Vagina (tissue), 2 donors: ENCODE results near the gene ZMIZ1. TPM values are rescaled to one million over a fixed set of nuclear protein-coding genes. Genes with fewer than 3 reads are reported as not detected.
A peak's percentile ranks its signal among the peaks of the same experiment; 100 is the strongest.

Experiments
- DNase-seq, 2 donors: peaks; one replicate each; pipeline ENCODE4 v3.0.0-alpha.2; 2017; ENCODE audit errors: extremely low spot score in 2 of 2
- H3K27ac ChIP-seq: fragments of 200-600 bp; sonication (generic); one replicate; pipeline ENCODE4 v1.5.1; 2019
- H3K27me3 ChIP-seq: fragments of 200-600 bp; sonication (generic); one replicate; pipeline ENCODE4 v1.5.1; 2019
- H3K36me3 ChIP-seq, 2 donors: fragments of 200-600 bp; sonication (generic); one replicate each; pipeline ENCODE4 v1.5.1; 2017 to 2019
- H3K4me1 ChIP-seq: fragments of 200-600 bp; sonication (generic); one replicate; pipeline ENCODE4 v1.5.1; 2019
- H3K4me3 ChIP-seq, 2 donors: fragments of 200-600 bp; sonication (generic); 1 replicate in 1 of 2; 2 replicates in 1 of 2; pipeline ENCODE4 v1.5.1; 2016 to 2019
- H3K9me3 ChIP-seq: fragments of 200-600 bp; sonication (generic); one replicate; pipeline ENCODE4 v1.5.1; 2019
- POLR2A ChIP-seq, 2 donors: fragments of 450-650 bp; IDR thresholded peaks; one replicate each; pipeline ENCODE4 v1.6.1; 2017; ENCODE audit warnings: antibody characterized with exemption in 2 of 2, mild to moderate bottlenecking in 2 of 2, moderate library complexity in 2 of 2
- POLR2AphosphoS5 ChIP-seq, 2 donors: sonication (generic); formaldehyde crosslinking; IDR thresholded peaks; one replicate each; pipeline ENCODE4 v1.9.0; 2017; ENCODE audit warnings: antibody characterized with exemption in 2 of 2, mild to moderate bottlenecking in 2 of 2, low read depth in 1 of 2; ENCODE audit not compliant: insufficient read depth in 1 of 2
- intact Hi-C: fragments of 100-400 bp; cut with DNase I; formaldehyde crosslinking; loops from one replicate; pipeline ENCODE4 v1.15.1; 2023
- total RNA-seq: library from RNA; depleted of rRNA; stranded (reverse); fragments of >200 nt; gene quantifications from one replicate; pipeline ENCODE4 v1.2.3, GENCODE V29; 2016
- TF ChIP-seq, protein P1 (sequence below), 3 experiments: fragments of 450-650 bp in 2 of 3; fragments of 200-600 bp in 1 of 3; sonication (generic) in 1 of 3; IDR thresholded peaks; one replicate each; pipeline ENCODE4 v1.5.1; 2017 to 2019; ENCODE audit warnings: antibody characterized with exemption in 3 of 3, mild to moderate bottlenecking in 2 of 3, moderate library complexity in 2 of 3

Gene ZMIZ1
- total RNA-seq, 1 donor from 2014 or later, result 61.4 TPM

DNA sequence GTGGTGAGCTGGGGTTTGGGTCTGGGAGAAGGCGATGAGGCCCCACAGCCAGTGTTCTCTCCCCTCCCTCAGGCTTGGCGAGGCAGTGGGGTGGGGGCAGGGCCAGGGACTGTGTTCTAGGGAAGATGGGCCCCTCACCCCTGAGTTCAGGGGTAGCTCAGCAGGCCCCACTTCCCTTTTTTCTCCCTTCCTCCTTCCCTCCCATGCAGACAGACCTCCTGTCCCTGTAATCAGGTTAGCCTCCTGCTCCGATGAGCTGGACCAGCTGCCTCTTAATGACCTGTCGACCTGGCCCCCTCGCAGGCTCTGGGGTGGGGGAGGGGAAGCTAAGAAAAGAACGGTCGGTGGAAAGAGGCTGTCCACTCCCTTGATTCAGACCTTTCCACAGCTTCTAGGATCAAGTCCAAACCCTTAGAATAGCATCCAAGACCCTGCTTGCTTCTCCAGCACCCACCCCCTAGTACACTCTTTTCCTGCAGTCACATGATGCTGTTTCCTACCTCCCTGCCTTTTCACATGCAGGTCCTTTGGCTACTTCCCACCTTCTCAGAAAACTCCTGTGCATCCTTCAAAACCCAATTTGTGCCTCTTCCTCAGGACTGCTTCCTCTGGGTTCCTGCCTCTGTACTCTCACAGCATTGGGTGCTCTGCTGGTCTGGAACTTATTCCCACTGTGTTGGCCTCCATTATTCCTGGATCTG, 64.1 kb downstream of the ZMIZ1 start:
- Histone ChIP-seq H3K27me3 (no peaks in the 10 kb centered on the region), H3K9me3 (no peaks in the 10 kb centered on the region), H3K27ac (peak overlapping the region; percentile 30), H3K4me3 (no peak overlapping the region), H3K36me3 (peaks cover 0 to 8% of the 10 kb centered on the region in 2 donors), H3K4me1 (peaks cover 92% of the 10 kb centered on the region)
- no peak for DNase-seq
- no peak for TF ChIP-seq POLR2A (IDR thresholded peaks at IDR 0.05)
- TF ChIP-seq, protein P1, sequence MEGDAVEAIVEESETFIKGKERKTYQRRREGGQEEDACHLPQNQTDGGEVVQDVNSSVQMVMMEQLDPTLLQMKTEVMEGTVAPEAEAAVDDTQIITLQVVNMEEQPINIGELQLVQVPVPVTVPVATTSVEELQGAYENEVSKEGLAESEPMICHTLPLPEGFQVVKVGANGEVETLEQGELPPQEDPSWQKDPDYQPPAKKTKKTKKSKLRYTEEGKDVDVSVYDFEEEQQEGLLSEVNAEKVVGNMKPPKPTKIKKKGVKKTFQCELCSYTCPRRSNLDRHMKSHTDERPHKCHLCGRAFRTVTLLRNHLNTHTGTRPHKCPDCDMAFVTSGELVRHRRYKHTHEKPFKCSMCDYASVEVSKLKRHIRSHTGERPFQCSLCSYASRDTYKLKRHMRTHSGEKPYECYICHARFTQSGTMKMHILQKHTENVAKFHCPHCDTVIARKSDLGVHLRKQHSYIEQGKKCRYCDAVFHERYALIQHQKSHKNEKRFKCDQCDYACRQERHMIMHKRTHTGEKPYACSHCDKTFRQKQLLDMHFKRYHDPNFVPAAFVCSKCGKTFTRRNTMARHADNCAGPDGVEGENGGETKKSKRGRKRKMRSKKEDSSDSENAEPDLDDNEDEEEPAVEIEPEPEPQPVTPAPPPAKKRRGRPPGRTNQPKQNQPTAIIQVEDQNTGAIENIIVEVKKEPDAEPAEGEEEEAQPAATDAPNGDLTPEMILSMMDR (IDR thresholded peaks at IDR 0.05), result no peak
- TF ChIP-seq POLR2AphosphoS5 (IDR thresholded peaks at IDR 0.05; ENCODE audit: insufficient read depth in 1 of 2, low read depth in 1 of 2), result no peak
- intact Hi-C loops, result no loop called here

DNA sequence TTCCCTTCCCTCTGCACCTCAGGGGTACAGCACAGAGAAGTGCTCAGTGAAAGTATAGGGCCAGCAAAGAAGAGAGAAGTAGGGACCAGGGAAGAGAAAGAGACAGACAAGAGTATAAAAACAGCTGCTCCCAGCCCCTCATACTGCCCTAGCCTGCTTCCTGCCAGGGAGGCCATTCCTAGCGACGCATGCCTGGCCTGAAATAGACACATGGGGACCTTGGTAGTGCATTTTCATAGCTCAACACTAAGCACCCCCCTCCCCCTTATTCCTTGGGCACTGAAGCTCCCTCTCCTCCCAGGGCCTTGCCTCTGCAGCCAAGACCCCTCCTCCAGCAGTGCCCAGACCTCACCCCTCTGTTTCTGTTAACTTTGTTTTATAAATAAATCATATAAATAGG, 64.7 kb downstream of the ZMIZ1 start:
- Histone ChIP-seq H3K27me3 (no peaks in the 10 kb centered on the region), H3K4me1 (peaks cover 92% of the 10 kb centered on the region), H3K4me3 (no peak overlapping the region), H3K36me3 (peaks cover 0 to 8% of the 10 kb centered on the region in 2 donors), H3K9me3 (no peaks in the 10 kb centered on the region), H3K27ac (peak overlapping the region; percentile 30)
- TF ChIP-seq POLR2A (IDR thresholded peaks at IDR 0.05) (no peak), POLR2AphosphoS5 (IDR thresholded peaks at IDR 0.05; ENCODE audit: insufficient read depth in 1 of 2, low read depth in 1 of 2) (no peak)
- TF ChIP-seq, protein P1 (IDR thresholded peaks at IDR 0.05), result no peak
- no peak for DNase-seq
- intact Hi-C loops, result no loop called here

DNA sequence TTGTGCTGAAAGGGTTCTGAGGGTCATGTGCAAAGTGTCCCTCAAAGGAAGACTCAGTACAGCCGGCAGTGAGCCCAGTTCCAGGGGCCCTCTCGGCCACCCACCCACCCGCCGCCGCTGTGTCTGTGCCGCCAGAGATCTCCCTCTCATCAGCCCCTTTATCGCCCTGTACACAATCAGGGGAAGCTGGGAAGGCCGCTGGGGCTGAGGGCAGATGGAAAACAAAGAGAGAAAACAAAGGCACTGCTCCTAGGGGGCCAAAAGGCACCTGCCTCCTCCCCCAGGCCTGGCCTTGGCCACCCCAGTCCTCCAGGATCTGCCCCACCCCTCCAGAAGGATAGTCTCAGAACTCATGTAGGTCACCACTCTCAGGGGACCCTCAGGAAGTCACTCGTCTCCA, 67.0 kb downstream of the ZMIZ1 start:
- no peaks in the 10 kb centered on the region for H3K27me3 ChIP-seq
- H3K36me3 ChIP-seq, result peaks cover 0 to 16% of the 10 kb centered on the region in 2 donors
- no peaks in the 10 kb centered on the region for H3K9me3 ChIP-seq
- no peak overlapping the region for H3K4me3 ChIP-seq
- intact Hi-C loops, result no loop called here
- peaks cover 96% of the 10 kb centered on the region for H3K4me1 ChIP-seq
- no peak for DNase-seq
- TF ChIP-seq POLR2A (IDR thresholded peaks at IDR 0.05) (no peak), POLR2AphosphoS5 (IDR thresholded peaks at IDR 0.05; ENCODE audit: insufficient read depth in 1 of 2, low read depth in 1 of 2) (no peak)
- TF ChIP-seq, protein P1 (IDR thresholded peaks at IDR 0.05), result no peak
- H3K27ac ChIP-seq, result peak overlapping the region; percentile 88

DNA sequence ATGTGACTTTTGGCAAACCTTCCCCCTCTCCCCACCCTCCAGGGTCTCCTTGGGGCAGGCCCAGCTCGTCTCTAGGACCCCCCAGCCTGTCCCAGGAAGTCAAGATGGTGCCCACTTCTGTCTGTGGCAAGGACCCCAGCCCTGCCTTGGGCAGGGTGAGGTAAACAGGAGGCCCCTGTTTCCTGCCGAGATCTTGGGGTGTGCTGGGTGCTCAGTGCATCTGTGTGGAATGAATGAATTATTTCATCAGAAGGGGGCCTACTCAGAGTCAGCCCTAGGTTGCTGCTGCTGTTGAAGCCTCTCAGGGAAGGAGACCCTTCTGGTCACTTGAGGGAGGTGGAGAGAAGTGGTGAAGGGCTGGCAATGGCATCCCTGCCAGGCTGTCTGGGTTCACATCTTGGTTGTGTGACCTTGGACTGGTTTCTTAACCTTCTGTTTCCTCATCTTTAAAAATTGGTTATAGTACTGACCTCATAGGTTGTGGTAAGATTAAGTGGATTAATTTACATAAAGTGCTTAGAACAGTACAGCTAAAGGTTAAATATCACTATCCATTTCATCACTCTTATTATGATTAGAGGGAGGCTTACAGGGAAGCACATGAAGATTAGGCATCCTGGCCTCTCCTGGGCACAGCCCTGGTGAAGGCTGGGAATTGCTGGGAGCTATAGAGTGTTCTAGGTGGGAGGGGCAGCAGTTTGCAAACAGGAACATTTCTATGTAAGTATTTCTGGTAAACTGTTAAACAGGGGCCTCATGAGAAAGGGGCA, 67.7 kb downstream of the ZMIZ1 start:
- no peaks in the 10 kb centered on the region for H3K27me3 ChIP-seq
- no peak for DNase-seq
- peaks cover 97% of the 10 kb centered on the region for H3K4me1 ChIP-seq
- H3K4me3 ChIP-seq, result no peak overlapping the region
- TF ChIP-seq POLR2AphosphoS5 (IDR thresholded peaks at IDR 0.05; ENCODE audit: insufficient read depth in 1 of 2, low read depth in 1 of 2) (no peak), POLR2A (IDR thresholded peaks at IDR 0.05) (no peak)
- TF ChIP-seq, protein P1 (IDR thresholded peaks at IDR 0.05), result no peak
- intact Hi-C loops, result no loop called here
- H3K27ac ChIP-seq, result peak overlapping the region; percentile 88
- no peaks in the 10 kb centered on the region for H3K9me3 ChIP-seq
- H3K36me3 ChIP-seq, result peaks cover 0 to 22% of the 10 kb centered on the region in 2 donors
